SH-SY5Y (cell line): ENCODE data around the gene THSD4.

Source experiments
- GATA2 ChIP-seq: IDR thresholded peaks from 2 replicates; pipeline ENCODE4 v1.6.1; 2011; ENCODE audit warnings: mild to moderate bottlenecking, low read depth, low read length
- GATA3 ChIP-seq: IDR thresholded peaks from 2 replicates; pipeline ENCODE4 v1.6.1; 2011; ENCODE audit warnings: low read depth, mild to moderate bottlenecking, low read length, moderate library complexity

GRCh38 chr15:71198846-71199245 is 83.6 kb downstream of the THSD4 start:
- no peak for TF ChIP-seq GATA2
- no peak for TF ChIP-seq GATA3
